NB4 (cell line): ENCODE measurements around the gene HBS1L.

Experiments used
- DNase-seq: peaks from one replicate; pipeline ENCODE4 v3.0.0; 2010; ENCODE audit warnings: low read depth
- H3K4me3 ChIP-seq: one replicate; pipeline ENCODE4 v1.5.1; 2011; ENCODE audit warnings: mild to moderate bottlenecking, low read depth, low read length, moderate library complexity
- MYC ChIP-seq: IDR thresholded peaks from 2 replicates; pipeline ENCODE4 v1.6.1; 2011; ENCODE audit warnings: low read depth, low read length
- POLR2A ChIP-seq: IDR thresholded peaks from 2 replicates; pipeline ENCODE4 v1.6.1; 2011; ENCODE audit warnings: mild to moderate bottlenecking; ENCODE audit not compliant: insufficient read length; ENCODE audit errors: extremely low read depth
- TF ChIP-seq, protein P1 (sequence below): IDR thresholded peaks from one replicate; pipeline ENCODE4 v1.5.1; 2012; ENCODE audit warnings: low read depth, low read length
- TF ChIP-seq, protein P2 (sequence below): IDR thresholded peaks from 2 replicates; pipeline ENCODE4 v1.6.1; 2011; ENCODE audit warnings: low read depth, low read length

HBS1L gene

DNA sequence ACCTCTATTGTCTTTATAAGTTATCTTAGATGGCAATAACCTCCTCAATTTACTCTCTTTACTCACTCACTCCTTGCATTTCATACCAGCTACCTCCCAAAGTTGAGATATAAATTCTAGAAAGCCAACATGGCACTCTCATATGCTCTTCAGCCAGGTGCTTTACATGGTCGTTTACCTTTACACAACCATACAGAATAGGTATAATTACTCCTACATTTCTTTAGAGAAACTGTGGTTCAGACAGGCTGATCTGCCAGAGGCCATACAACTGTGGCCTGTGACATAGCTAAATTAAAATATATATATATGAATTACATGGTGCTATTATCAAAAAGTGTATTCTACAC is 45.7 kb downstream of the HBS1L start:
- TF ChIP-seq, protein P1, sequence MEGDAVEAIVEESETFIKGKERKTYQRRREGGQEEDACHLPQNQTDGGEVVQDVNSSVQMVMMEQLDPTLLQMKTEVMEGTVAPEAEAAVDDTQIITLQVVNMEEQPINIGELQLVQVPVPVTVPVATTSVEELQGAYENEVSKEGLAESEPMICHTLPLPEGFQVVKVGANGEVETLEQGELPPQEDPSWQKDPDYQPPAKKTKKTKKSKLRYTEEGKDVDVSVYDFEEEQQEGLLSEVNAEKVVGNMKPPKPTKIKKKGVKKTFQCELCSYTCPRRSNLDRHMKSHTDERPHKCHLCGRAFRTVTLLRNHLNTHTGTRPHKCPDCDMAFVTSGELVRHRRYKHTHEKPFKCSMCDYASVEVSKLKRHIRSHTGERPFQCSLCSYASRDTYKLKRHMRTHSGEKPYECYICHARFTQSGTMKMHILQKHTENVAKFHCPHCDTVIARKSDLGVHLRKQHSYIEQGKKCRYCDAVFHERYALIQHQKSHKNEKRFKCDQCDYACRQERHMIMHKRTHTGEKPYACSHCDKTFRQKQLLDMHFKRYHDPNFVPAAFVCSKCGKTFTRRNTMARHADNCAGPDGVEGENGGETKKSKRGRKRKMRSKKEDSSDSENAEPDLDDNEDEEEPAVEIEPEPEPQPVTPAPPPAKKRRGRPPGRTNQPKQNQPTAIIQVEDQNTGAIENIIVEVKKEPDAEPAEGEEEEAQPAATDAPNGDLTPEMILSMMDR: no peak
- TF ChIP-seq POLR2A (no peak), MYC (no peak)
- no peak for DNase-seq
- no peak overlapping the region for H3K4me3 ChIP-seq

GRCh38 chr6:135008072-135008940 is 46.3 kb downstream of the HBS1L start:
- TF ChIP-seq MYC: no peak
- TF ChIP-seq, protein P1: no peak
- TF ChIP-seq, protein P2, sequence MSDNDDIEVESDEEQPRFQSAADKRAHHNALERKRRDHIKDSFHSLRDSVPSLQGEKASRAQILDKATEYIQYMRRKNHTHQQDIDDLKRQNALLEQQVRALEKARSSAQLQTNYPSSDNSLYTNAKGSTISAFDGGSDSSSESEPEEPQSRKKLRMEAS: no peak
- TF ChIP-seq POLR2A: no peak
- H3K4me3 ChIP-seq: no peak overlapping the region
- DNase-seq: no peak

GRCh38 chr6:135006386-135006914 is 48.2 kb downstream of the HBS1L start:
- TF ChIP-seq, protein P2: no peak
- TF ChIP-seq MYC: no peak
- no peak for TF ChIP-seq POLR2A
- TF ChIP-seq, protein P1: no peak
- no peak overlapping the region for H3K4me3 ChIP-seq
- DNase-seq: no peak

DNA sequence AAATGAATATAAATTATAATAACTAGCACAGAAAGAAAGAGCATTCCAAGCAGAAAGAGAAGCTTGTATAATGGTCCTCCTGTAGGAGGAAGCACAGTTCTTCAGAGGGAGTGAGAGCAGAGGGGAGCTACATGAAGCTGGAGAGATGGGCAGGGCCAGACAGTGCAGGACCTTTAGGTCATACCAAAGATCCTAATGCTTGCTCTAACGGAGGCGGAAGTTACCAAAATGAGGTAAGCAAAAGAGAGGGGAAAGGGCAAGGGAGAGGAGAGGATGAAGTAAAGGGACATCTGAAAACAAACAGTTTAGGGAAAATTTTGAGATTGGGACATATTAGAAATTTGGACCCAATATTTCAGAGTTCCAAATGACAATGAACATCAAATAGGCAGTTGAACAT is 50.2 kb downstream of the HBS1L start:
- TF ChIP-seq POLR2A (no peak), MYC (no peak)
- TF ChIP-seq, protein P1: no peak
- TF ChIP-seq, protein P2: no peak
- H3K4me3 ChIP-seq: no peak overlapping the region
- peak; percentile 19 for DNase-seq

- H3K4me3 ChIP-seq: no peak overlapping the region
Observed at GRCh38 chr6:135002974-135003703, 51.5 kb downstream of the HBS1L start.

More at GRCh38 chr6:135002974-135003703, 51.5 kb downstream of the HBS1L start:
- TF ChIP-seq MYC (no peak), POLR2A (no peak)
- TF ChIP-seq, protein P1: no peak
- TF ChIP-seq, protein P2: no peak
- peak; percentile 15 for DNase-seq
